Smooth muscle cell (in vitro differentiated cells): Measurements from ENCODE around the gene SEMA6B. TPM values are rescaled to one million over a fixed set of nuclear protein-coding genes. Genes with fewer than 3 reads are reported as not detected.

Experiments
- DNase-seq: peaks from one replicate; lab custom pipeline; 2025; ENCODE audit not compliant: unreplicated experiment; lab: John Stamatoyannopoulos, UW
- H2AFZ ChIP-seq: fragments of 200-600 bp; sonication (generic); 2 replicates; pipeline ENCODE4 v1.6.0; 2016; ENCODE audit warnings: antibody characterized with exemption, low read depth, mild to moderate bottlenecking
- H3F3A ChIP-seq: fragments of 200-600 bp; sonication (generic); 2 replicates; pipeline ENCODE4 v1.6.0; 2017; ENCODE audit warnings: antibody characterized with exemption, low read depth
- H3K27ac ChIP-seq: fragments of 200-600 bp; sonication (generic); 2 replicates; pipeline ENCODE4 v1.5.1; 2016; ENCODE audit warnings: low read depth, mild to moderate bottlenecking
- H3K27me3 ChIP-seq: fragments of 200-600 bp; sonication (generic); 2 replicates; pipeline ENCODE4 v1.6.1; 2016; ENCODE audit warnings: low read depth, mild to moderate bottlenecking
- H3K36me3 ChIP-seq: fragments of 200-600 bp; sonication (generic); 2 replicates; pipeline ENCODE4 v1.5.1; 2016; ENCODE audit warnings: low read depth
- H3K4me1 ChIP-seq: fragments of 200-600 bp; sonication (generic); 2 replicates; pipeline ENCODE4 v1.5.1; 2016; ENCODE audit warnings: low read depth
- H3K4me2 ChIP-seq: fragments of 200-600 bp; sonication (generic); 2 replicates; pipeline ENCODE4 v1.6.0; 2016; ENCODE audit warnings: mild to moderate bottlenecking
- H3K4me3 ChIP-seq: fragments of 200-600 bp; sonication (generic); 2 replicates; pipeline ENCODE4 v1.5.1; 2016; ENCODE audit warnings: mild to moderate bottlenecking
- H3K79me2 ChIP-seq: fragments of 200-600 bp; sonication (generic); 2 replicates; pipeline ENCODE4 v1.6.0; 2016; ENCODE audit warnings: low read depth, mild to moderate bottlenecking
- H3K9ac ChIP-seq: fragments of 200-600 bp; sonication (generic); 2 replicates; pipeline ENCODE4 v1.6.0; 2016; ENCODE audit warnings: low read depth
- H3K9me3 ChIP-seq: fragments of 200-600 bp; sonication (generic); replicated peaks from 2 replicates; pipeline ENCODE4 v1.5.1; 2016; ENCODE audit warnings: low read depth
- H4K20me1 ChIP-seq: fragments of 200-600 bp; sonication (generic); 2 replicates; pipeline ENCODE4 v1.6.0; 2016; ENCODE audit warnings: low read depth
- WGBS: methylation state at CpG from one replicate; pipeline ENCODE4 v1.1.7; 2016; ENCODE audit warnings: low lambda C conversion rate; 5-methylcytosine and 5-hydroxymethylcytosine counted together
- polyA plus RNA-seq: library from polyadenylated mRNA; unstranded; fragments of >200 nt; fragmentation: Nextera tagmentation; extraction: Ambion mirVana; gene quantifications from 2 replicates; pipeline ENCODE4 v1.2.1, GENCODE V29; 2016
- total RNA-seq: library from RNA; depleted of rRNA; stranded (reverse); fragments of >200 nt; gene quantifications from 2 replicates; pipeline ENCODE4 v1.2.3, GENCODE V29; 2014
- TF ChIP-seq, protein P1 (sequence below): fragments of 200-600 bp; sonication (generic); IDR thresholded peaks from 2 replicates; pipeline ENCODE4 v1.5.1; 2017; ENCODE audit warnings: borderline replicate concordance, mild to moderate bottlenecking, antibody characterized with exemption; ENCODE audit not compliant: insufficient read depth, poor library complexity, severe bottlenecking

The SEMA6B gene
- total and polyA plus RNA-seq, 2 experiments from 2014 or later: 0.63 to 1.9 TPM

- no peak overlapping the region for H3K4me3 ChIP-seq
- no peak for DNase-seq
- H3F3A ChIP-seq: peaks cover 11% of the 10 kb centered on the region
- no peak overlapping the region for H2AFZ ChIP-seq
- peaks cover 14% of the 10 kb centered on the region for H3K4me1 ChIP-seq
- H3K9me3 ChIP-seq: no peaks in the 10 kb centered on the region
- H4K20me1 ChIP-seq: no peaks in the 10 kb centered on the region
- no peaks in the 10 kb centered on the region for H3K79me2 ChIP-seq
- H3K27ac ChIP-seq: no peak overlapping the region
- TF ChIP-seq, protein P1, sequence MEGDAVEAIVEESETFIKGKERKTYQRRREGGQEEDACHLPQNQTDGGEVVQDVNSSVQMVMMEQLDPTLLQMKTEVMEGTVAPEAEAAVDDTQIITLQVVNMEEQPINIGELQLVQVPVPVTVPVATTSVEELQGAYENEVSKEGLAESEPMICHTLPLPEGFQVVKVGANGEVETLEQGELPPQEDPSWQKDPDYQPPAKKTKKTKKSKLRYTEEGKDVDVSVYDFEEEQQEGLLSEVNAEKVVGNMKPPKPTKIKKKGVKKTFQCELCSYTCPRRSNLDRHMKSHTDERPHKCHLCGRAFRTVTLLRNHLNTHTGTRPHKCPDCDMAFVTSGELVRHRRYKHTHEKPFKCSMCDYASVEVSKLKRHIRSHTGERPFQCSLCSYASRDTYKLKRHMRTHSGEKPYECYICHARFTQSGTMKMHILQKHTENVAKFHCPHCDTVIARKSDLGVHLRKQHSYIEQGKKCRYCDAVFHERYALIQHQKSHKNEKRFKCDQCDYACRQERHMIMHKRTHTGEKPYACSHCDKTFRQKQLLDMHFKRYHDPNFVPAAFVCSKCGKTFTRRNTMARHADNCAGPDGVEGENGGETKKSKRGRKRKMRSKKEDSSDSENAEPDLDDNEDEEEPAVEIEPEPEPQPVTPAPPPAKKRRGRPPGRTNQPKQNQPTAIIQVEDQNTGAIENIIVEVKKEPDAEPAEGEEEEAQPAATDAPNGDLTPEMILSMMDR: no peak
- H3K4me2 ChIP-seq: no peak overlapping the region
- H3K27me3 ChIP-seq: no peaks in the 10 kb centered on the region
- H3K36me3 ChIP-seq: no peaks in the 10 kb centered on the region
- no peak overlapping the region for H3K9ac ChIP-seq
- WGBS: 94% methylated on average over 6 of the region's 6 CpGs
Measured at GRCh38 chr19:4573682-4574081, 14.2 kb upstream of the SEMA6B start.

GRCh38 chr19:4571305-4571917, 11.9 kb upstream of the SEMA6B start:
- no peak overlapping the region for H3K27ac ChIP-seq
- no peak overlapping the region for H3K4me3 ChIP-seq
- H3K79me2 ChIP-seq: no peaks in the 10 kb centered on the region
- TF ChIP-seq, protein P1: no peak
- no peak overlapping the region for H3K9ac ChIP-seq
- H3K27me3 ChIP-seq: no peaks in the 10 kb centered on the region
- peaks cover 4% of the 10 kb centered on the region for H3F3A ChIP-seq
- H3K36me3 ChIP-seq: no peaks in the 10 kb centered on the region
- no peak overlapping the region for H3K4me2 ChIP-seq
- no peak overlapping the region for H2AFZ ChIP-seq
- DNase-seq: no peak
- H4K20me1 ChIP-seq: no peaks in the 10 kb centered on the region
- H3K4me1 ChIP-seq: peaks cover 14% of the 10 kb centered on the region
- 82% methylated on average over 20 of the region's 22 CpGs for WGBS
- no peaks in the 10 kb centered on the region for H3K9me3 ChIP-seq

DNA sequence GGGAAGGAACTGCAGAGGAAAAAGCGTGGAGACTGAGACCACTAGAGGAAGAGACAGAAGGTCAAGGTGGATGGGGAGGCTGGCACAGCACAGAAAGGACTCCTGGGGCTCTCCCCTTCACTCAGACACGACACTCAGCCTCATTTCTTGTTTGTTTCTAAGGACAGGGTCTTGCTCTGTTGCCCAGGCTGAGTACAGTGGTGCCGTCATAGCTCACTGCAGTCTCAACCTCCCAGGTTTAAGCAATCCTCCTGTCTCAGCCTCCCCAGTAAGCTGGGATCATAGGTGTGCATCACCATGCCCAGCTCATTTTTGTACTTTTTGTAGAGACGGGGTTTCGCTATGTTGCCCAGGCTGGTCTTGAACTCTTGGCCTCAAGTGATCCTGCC, 11.4 kb upstream of the SEMA6B start:
- no peak overlapping the region for H2AFZ ChIP-seq
- H3K79me2 ChIP-seq: no peaks in the 10 kb centered on the region
- no peaks in the 10 kb centered on the region for H3K9me3 ChIP-seq
- H3K36me3 ChIP-seq: no peaks in the 10 kb centered on the region
- no peaks in the 10 kb centered on the region for H3K27me3 ChIP-seq
- peaks cover 14% of the 10 kb centered on the region for H3K4me1 ChIP-seq
- H4K20me1 ChIP-seq: no peaks in the 10 kb centered on the region
- WGBS: 88% methylated on average over 5 of the region's 5 CpGs
- no peak for DNase-seq
- no peak overlapping the region for H3K4me2 ChIP-seq
- H3K9ac ChIP-seq: no peak overlapping the region
- no peak overlapping the region for H3K27ac ChIP-seq
- no peaks in the 10 kb centered on the region for H3F3A ChIP-seq
- no peak overlapping the region for H3K4me3 ChIP-seq
- TF ChIP-seq, protein P1: no peak

DNA sequence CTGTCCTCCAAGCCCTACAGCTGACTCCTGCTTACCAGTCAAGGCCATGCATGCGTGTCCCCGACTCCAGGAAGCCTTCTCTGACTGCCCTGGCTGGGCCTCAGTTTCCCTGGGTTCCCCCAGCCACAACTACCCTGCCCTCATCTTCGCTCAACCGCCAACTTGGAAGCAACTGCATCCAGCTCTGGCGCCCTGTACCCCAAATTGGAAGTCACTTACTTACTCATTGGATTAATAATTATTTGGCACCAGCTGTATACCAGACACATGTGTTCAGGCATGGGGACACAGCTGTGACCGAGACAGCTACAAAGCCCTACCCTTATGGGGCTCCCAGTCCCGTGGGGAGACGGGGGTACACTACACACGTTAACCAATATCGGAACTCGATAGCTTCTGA, 10.9 kb upstream of the SEMA6B start:
- peaks cover 11% of the 10 kb centered on the region for H3K4me1 ChIP-seq
- no peak for DNase-seq
- no peak overlapping the region for H3K9ac ChIP-seq
- no peaks in the 10 kb centered on the region for H3F3A ChIP-seq
- TF ChIP-seq, protein P1: no peak
- no peaks in the 10 kb centered on the region for H3K9me3 ChIP-seq
- no peaks in the 10 kb centered on the region for H3K36me3 ChIP-seq
- H4K20me1 ChIP-seq: no peaks in the 10 kb centered on the region
- H3K79me2 ChIP-seq: no peaks in the 10 kb centered on the region
- no peak overlapping the region for H3K4me2 ChIP-seq
- WGBS: 95% methylated on average over 11 of the region's 11 CpGs
- H3K27me3 ChIP-seq: no peaks in the 10 kb centered on the region
- H3K27ac ChIP-seq: no peak overlapping the region
- no peak overlapping the region for H3K4me3 ChIP-seq
- no peak overlapping the region for H2AFZ ChIP-seq
